GM12878 (cell line): Measurements from ENCODE around the gene TLCD5. TPM values are rescaled to one million over a fixed set of nuclear protein-coding genes. Genes with fewer than 3 reads are reported as not detected.

Source experiments
- BCL3 ChIP-seq: IDR thresholded peaks from 2 replicates; pipeline ENCODE4 v1.6.1; 2011; ENCODE audit warnings: borderline replicate concordance, low read depth, mild to moderate bottlenecking, moderate library complexity, low read length; ENCODE audit not compliant: insufficient read depth, poor library complexity, severe bottlenecking
- CHD1 ChIP-seq: IDR thresholded peaks from 2 replicates; pipeline ENCODE4 v1.6.1; 2012; ENCODE audit warnings: low read depth, low read length, improper control_type of control experiment
- ELK1 ChIP-seq: IDR thresholded peaks from 2 replicates; pipeline ENCODE4 v1.6.1; 2012; ENCODE audit warnings: low read depth, low read length, improper control_type of control experiment
- EZH2 ChIP-seq: IDR thresholded peaks from 2 replicates; pipeline ENCODE4 v1.6.1; 2012; ENCODE audit warnings: low read depth, mild to moderate bottlenecking, control low read depth, inconsistent platforms, low read length, borderline replicate concordance; ENCODE audit not compliant: control insufficient read depth
- FOXK2 ChIP-seq: fragments of 450-650 bp; IDR thresholded peaks from 2 replicates; pipeline ENCODE4 v1.6.1; 2017; ENCODE audit warnings: mild to moderate bottlenecking, moderate library complexity
- FOXM1 ChIP-seq: IDR thresholded peaks from 2 replicates; pipeline ENCODE4 v1.6.1; 2012; ENCODE audit warnings: low read depth, mild to moderate bottlenecking, inconsistent platforms, low read length, moderate library complexity
- HSF1 ChIP-seq: fragments of 150-350 bp; IDR thresholded peaks from 2 replicates; pipeline ENCODE4 v1.6.1; 2014; ENCODE audit warnings: mild to moderate bottlenecking, low read depth, low read length
- IRF4 ChIP-seq: IDR thresholded peaks from 2 replicates; pipeline ENCODE4 v1.6.1; 2011; ENCODE audit warnings: low read depth, low read length
- MXI1 ChIP-seq: fragments of 150-350 bp; IDR thresholded peaks from 2 replicates; pipeline ENCODE4 v1.6.1; 2011; ENCODE audit warnings: low read depth, mild to moderate bottlenecking, inconsistent platforms, low read length, improper control_type of control experiment
- NFIC ChIP-seq: IDR thresholded peaks from 2 replicates; pipeline ENCODE4 v1.6.1; 2012; ENCODE audit warnings: low read depth, mild to moderate bottlenecking, inconsistent platforms, low read length, moderate library complexity
- NFYA ChIP-seq: IDR thresholded peaks from 2 replicates; pipeline ENCODE4 v1.6.1; 2011; ENCODE audit warnings: low read depth, mild to moderate bottlenecking, low read length, improper control_type of control experiment, borderline replicate concordance
- POLR2A ChIP-seq: IDR thresholded peaks from 2 replicates; pipeline ENCODE4 v1.6.1; 2011; ENCODE audit warnings: low read depth, mild to moderate bottlenecking, low read length
- PRDM15 ChIP-seq: fragments of 450-650 bp; formaldehyde crosslinking; IDR thresholded peaks from 2 replicates; pipeline ENCODE4 v1.4.0; 2020; ENCODE audit warnings: mild to moderate bottlenecking, moderate library complexity
- SIN3A ChIP-seq: IDR thresholded peaks from 2 replicates; pipeline ENCODE4 v1.6.1; 2012; ENCODE audit warnings: low read depth, low read length, improper control_type of control experiment
- SIX5 ChIP-seq: IDR thresholded peaks from 2 replicates; pipeline ENCODE4 v1.6.1; 2011; ENCODE audit warnings: mild to moderate bottlenecking, low read depth, low read length, moderate library complexity; ENCODE audit not compliant: severe bottlenecking
- SREBF1 ChIP-seq: IDR thresholded peaks from 2 replicates; pipeline ENCODE4 v1.6.1; 2012; ENCODE audit warnings: mild to moderate bottlenecking, low read length
- SREBF2 ChIP-seq: IDR thresholded peaks from 2 replicates; pipeline ENCODE4 v1.6.1; 2012; ENCODE audit warnings: mild to moderate bottlenecking, low read length
- SUPT20H ChIP-seq: IDR thresholded peaks from 2 replicates; pipeline ENCODE4 v1.6.1; 2011; ENCODE audit warnings: low read depth, mild to moderate bottlenecking, low read length, moderate library complexity, borderline replicate concordance; ENCODE audit not compliant: control insufficient read depth
- YBX1 ChIP-seq: fragments of 450-650 bp; IDR thresholded peaks from 2 replicates; pipeline ENCODE4 v1.6.1; 2016; ENCODE audit warnings: antibody characterized with exemption
- ZNF384 ChIP-seq: IDR thresholded peaks from 2 replicates; pipeline ENCODE4 v1.6.1; 2012; ENCODE audit warnings: low read depth, mild to moderate bottlenecking, low read length, improper control_type of control experiment, borderline replicate concordance
- polyA plus RNA-seq, 11 experiments: library from polyadenylated mRNA; depleted of rRNA in 4 of 11; unstranded in 6 of 11; stranded (reverse) in 5 of 11; fragments of >200 nt; fragmentation: Nextera tagmentation in 4 of 11; fragmentation: Illumina TruSeq in 1 of 11; extraction: Ambion mirVana in 4 of 11; extraction: Trizol in 1 of 11; gene quantifications; 1 replicate in 1 of 11; 2 replicates in 10 of 11; pipeline versions ENCODE4 v1.2.1 to v1.2.3, GENCODE V29; 2011 to 2016; ENCODE audit warnings: inconsistent platforms in 2 of 11, missing spikeins in 2 of 11, low read depth in 1 of 11
- total RNA-seq, 4 experiments: library from RNA; depleted of rRNA in 3 of 4; stranded (reverse); fragments of >200 nt in 3 of 4; fragmentation: Illumina TruSeq in 1 of 4; extraction: Trizol in 1 of 4; gene quantifications; 2 replicates each; pipeline versions ENCODE4 v1.2.1 to v1.2.3, GENCODE V29; 2013 to 2021

The TLCD5 gene
- total and polyA plus RNA-seq, 10 of the 15 experiments (the other 5 are each of a cell fraction or from before 2014, with no cell fraction given) = 2.4 to 13.3 (median 3.2) TPM

- TF ChIP-seq BCL3 (peak; percentile 37), FOXK2 (no peak), SREBF2 (no peak), ELK1 (no peak), SUPT20H (no peak), SIX5 (no peak), FOXM1 (peak; percentile 52; the same call in 1 of the 2 replicates), NFIC (peak; percentile 92), SREBF1 (no peak), IRF4 (peak; percentile 79; the same call in 1 of the 2 replicates), MXI1 (no peak), POLR2A (no peak), ZNF384 (0 out of 2 replicates have a peak, but pooled peaks have one; percentile 15), YBX1 (no peak), CHD1 (no peak), EZH2 (0 out of 2 replicates have a peak, but pooled peaks have one; percentile 73), HSF1 (no peak), NFYA (no peak), PRDM15 (CRISPR knock-in tag) (no peak), SIN3A (no peak)
These were observed 19.4 kb downstream of the TLCD5 start (continued) for GRCh38 chr11:120344302-120345004.
